ENCODE measurements around the gene BMS1.

Gene BMS1

GRCh38 chr10:42879380-42880254, 97.0 kb downstream of the BMS1 start:
- DNase-seq (ENCODE audit: extremely low read depth, low read depth), result no peak
- TF ChIP-seq CTCF (IDR thresholded peaks at IDR 0.05; ENCODE audit: low read depth, low read length, missing control alignments), result no peak
- no peak overlapping the region for H3K4me3 ChIP-seq (replicated peaks; ENCODE audit: low read depth, low read length)

- TF ChIP-seq CTCF (IDR thresholded peaks at IDR 0.05; ENCODE audit: low read depth, low read length, missing control alignments), result no peak
- no peak overlapping the region for H3K4me3 ChIP-seq (replicated peaks; ENCODE audit: low read depth, low read length)
- DNase-seq (ENCODE audit: extremely low read depth, low read depth), result no peak
Measured at GRCh38 chr10:42880255-42880620, 97.6 kb downstream of the BMS1 start.

GRCh38 chr10:42882597-42882996, 100.0 kb downstream of the BMS1 start:
- DNase-seq (ENCODE audit: extremely low read depth, low read depth), result no peak
- TF ChIP-seq CTCF (IDR thresholded peaks at IDR 0.05; ENCODE audit: low read depth, low read length, missing control alignments), result no peak
- no peak overlapping the region for H3K4me3 ChIP-seq (replicated peaks; ENCODE audit: low read depth, low read length)

Measured in HFF-Myc (cell line).